ENCODE measurements around the gene CEP19.

CEP19 gene

DNA sequence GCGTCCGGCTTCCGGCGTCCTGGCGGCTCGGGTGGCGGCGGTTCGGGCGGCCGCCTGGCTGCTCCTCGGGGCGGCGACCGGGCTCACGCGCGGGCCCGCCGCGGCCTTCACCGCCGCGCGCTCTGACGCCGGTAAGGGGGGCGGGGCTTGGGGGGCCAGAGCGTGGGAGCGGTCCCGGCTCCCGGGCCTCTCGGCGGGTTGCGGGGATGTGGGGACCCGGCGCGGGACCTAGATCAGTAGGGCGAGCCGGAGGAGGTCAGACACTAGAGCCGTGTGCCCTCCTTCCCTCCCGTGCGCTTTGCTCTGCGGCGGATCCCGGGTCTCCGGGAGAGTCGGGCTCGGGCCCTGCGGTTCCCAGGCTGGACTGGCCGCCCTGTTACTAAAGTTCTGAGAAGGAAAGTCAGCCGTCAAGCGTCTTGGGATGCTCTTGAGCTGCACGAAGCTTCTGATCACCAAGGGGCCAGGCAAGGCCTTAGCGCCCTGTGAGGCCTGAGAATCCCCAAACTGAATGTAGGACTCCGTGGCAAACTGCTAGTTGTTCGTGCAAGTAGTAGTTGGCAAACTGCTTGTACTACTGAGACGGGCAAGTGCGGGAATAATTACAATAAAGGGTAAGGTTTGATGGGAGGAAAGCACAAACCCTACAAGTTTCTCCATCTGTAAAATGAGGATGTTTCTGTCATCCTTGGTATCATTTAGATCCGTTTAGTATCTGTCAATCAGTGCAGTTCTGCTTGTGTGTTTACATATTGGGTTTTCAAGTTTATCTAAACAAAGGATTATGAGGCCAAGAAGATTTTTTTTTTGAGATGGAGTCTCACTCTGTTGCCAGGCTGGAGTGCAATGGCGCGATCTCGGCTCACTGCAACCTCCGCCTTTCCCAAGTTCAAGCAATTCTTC, 714 bp upstream of the CEP19 start:
- in situ Hi-C loops (cut with MboI; ENCODE audit: low sequenced_read_pairs), result no loop called here

DNA sequence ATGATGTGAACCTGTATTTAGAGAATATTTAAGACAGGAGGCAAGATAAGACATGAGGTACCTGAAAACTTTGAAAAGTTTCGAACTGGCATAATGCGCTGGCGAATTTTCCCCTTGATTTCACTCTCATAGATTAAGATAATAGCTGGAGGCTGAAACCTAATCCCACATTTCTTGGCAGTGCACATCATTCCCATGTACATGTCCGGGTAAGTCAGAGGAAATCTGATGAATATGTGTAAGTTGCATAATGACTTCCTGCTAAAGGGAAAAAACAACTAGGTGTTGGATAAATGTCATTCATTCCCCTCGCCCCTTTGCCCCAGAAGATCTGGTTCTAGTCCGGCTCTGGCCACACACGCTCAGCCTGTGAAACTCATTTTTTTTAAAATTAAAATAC, 3.6 kb downstream of the CEP19 start:
- in situ Hi-C loops (cut with MboI; ENCODE audit: low sequenced_read_pairs), result no loop called here

DNA sequence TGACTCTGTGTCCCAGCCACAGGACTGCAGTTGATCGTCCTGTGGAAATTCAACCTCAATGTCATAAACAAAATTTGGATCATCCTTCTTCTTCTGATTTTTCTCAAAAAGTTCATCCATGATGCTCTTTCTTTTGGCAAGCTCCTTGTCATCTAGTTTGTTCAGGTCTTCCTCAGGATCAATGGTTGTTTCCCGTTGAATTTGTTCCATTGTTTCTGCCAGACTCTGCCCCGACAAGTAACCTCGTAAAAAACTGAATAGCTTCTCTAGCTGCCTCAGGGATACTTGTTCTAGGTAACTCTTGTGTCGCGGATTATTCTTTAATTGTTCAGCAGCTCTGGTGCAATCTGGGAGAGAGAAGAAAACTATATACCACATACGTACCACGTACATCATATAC, 4.5 kb downstream of the CEP19 start:
- in situ Hi-C loops (cut with MboI; ENCODE audit: low sequenced_read_pairs), result no loop called here

DNA sequence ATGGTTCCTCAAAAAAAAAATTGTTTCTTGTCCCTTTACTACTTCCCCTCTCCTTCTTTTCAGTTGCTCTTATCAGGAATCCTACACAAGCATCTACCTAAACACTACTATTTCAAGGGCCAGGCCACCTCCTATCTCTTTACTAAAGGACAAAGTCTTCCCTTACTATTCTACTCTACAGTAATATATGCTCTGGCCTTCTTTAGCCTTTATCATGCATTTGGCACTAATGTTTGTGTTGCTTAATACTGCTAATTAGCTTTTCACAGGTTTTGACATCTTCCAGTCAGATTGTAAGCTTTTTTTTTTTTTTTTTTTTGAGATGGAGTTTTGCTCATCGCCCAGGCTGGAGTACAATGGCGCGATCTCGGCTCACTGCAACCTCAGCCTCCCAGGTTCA, 5.3 kb downstream of the CEP19 start:
- in situ Hi-C loops (cut with MboI; ENCODE audit: low sequenced_read_pairs), result no loop called here

DNA sequence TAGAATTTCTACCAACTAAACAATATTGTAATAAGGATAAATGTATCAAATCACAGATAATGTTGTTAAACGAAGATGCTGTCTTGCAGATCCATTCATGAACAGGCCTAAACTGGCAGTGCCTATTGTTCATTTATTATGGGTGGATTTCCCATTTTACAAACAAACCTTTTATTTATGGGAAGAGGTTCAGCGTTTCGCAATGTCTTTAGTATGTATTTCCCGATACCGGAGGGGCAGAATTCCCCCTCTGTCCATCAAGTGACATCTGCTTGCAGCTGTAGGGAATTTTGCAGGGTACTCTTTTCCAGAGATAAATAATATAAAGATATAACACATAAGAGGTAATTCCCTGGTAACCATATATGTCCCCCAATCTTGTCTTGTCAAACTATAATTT, 5.7 kb downstream of the CEP19 start:
- in situ Hi-C loops (cut with MboI; ENCODE audit: low sequenced_read_pairs), result no loop called here

DNA sequence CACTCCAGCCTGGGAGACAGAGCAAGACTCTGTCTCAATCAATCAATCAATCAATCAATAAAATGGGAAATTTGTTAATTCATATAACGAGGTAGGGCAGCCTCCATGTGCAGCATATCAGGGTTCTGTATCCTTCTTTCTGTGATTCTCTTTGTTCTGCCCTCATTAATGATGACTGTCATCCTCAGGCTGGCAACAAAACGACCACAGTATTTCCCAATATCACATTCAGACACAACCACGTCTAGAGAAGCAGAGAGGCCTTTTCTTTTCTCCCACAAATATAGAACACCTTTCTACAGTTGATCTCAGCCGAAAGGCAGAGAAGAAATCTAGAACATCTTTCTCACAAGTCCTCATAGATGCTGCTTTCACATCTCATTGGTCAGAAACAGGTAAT, 11.2 kb downstream of the CEP19 start:
- in situ Hi-C loops (cut with MboI; ENCODE audit: low sequenced_read_pairs), result no loop called here

DNA sequence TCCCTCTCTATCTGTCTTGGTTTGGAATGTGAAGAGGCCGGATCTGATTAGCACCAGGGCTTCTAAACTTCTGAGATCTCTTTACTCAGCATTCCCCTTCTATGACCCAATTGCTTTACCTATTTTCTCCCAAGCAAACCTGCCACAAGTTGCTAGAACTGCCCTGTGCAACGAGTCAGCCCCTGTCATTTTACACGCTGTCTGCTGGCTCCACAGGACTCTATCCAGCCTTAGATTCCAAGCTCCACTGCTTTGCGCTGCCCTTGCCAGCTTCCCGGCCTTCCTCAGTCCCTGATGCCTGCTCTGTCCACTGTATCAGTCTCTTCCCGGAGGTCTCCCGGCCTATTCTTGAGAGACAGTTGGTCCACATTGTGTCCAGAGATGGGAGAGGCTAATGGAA, 12.3 kb downstream of the CEP19 start:
- in situ Hi-C loops (cut with MboI; ENCODE audit: low sequenced_read_pairs), result no loop called here

DNA sequence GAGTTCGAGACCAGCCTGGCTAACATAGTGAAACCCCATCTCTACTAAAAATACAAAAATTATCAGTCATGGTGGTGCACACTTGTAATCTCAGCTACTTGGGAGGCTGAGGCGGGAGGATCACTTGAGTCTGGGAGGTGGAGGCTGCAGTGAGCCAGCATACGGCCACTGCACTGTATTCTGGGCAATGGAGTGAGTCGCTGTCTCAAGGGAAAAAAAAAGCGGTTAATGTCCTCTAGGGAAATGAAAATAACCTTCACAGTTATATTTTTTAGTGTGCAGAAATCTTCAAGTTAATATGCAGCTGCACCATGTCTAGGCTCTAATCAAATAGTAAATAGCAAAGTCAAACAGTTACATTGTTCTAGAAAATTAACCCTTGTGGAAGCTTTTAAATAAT, 14.8 kb downstream of the CEP19 start:
- in situ Hi-C loops (cut with MboI; ENCODE audit: low sequenced_read_pairs), result no loop called here

DNA sequence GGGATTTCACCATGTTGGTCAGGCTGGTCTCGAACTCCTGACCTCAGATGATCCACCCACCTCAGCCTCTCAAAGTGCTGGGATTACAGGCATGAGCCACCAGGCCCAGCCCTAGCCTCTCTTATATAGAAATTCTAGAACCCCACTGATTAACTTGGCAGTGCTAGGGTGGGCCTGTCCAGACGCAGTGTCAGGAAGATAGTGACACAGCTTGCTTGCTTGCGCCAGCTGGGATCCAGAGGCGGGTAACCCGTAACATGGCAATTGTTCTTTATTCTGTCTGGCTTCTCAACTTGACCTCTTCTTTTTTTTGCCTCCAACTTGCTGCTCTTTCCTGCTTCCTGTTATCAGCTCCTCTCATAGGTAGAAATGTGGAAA, 16.2 kb downstream of the CEP19 start:
- in situ Hi-C loops (cut with MboI; ENCODE audit: low sequenced_read_pairs), result no loop called here

DNA sequence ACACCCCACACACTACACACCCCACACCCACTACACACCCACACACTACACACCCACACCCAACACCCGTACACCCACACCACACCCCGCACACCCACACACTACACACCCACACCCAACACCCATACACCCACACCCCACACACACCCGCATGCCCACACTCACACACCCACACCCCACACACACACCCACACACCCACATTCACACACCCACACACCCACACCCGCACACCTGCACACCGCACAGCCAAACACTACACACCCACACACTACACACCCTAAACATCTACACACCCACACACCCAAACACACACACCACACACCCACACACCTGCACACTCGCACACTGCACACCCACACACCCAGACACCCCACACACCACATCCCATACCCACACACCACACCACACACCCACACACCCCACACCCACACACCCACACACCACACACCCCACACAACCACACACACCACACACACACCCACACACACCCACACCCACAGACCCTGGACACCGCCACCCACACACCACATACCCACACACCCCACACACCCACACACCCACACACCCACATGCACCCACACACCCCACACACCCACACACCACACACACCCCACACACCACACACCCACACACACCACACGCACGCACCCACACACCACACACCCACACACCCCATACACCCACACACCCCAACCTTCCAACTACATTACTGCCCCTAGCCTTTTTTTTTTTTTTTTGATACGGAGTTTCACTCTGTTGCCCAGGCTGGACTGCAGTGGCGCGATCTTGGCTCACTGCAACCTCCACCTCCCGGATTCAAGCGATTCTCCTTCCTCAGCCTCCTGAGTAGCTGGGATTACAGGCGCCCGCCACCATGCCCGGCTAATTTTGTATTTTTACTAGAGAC, 16.9 kb downstream of the CEP19 start:
- in situ Hi-C loops (cut with MboI; ENCODE audit: low sequenced_read_pairs), result no loop called here

DNA sequence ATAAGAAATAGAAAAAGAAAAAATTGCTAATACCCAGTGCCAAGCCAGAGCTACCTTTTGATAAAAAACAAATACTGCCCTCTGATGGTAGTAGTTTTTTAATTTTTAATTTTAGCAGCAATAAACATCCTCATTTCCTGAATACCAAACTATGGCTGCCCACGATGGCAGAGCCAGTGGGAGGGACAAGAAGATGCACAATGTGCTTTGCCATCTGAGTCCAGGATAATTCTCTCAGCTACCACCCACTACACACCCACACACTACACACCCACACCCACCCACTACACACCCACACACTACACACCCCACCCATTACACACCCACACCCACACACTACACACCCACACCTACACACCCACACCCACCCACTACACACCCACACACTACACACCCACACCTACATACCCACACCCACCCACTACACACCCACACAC, 17.8 kb downstream of the CEP19 start:
- in situ Hi-C loops (cut with MboI; ENCODE audit: low sequenced_read_pairs), result no loop called here

DNA sequence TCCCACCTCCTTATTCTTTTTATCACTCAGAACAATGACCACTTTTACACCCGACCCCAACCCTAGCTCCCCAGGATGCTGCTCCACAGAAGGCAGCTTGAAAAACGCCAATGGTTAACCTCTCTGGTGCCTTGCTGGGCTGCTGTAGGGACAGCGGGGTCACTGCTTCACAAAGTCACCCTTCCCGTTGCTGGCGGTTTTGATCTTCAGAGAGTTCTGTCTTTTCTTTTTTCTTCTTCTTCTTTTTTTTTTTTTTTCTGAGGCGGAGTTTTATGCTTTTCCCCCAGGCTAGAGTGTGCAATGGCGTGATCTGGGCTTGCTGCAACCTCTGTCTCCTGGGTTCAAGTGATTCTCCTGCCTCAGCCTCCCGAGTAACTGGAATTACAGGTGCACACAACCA, 20.7 kb downstream of the CEP19 start:
- in situ Hi-C loops (cut with MboI; ENCODE audit: low sequenced_read_pairs), result no loop called here

DNA sequence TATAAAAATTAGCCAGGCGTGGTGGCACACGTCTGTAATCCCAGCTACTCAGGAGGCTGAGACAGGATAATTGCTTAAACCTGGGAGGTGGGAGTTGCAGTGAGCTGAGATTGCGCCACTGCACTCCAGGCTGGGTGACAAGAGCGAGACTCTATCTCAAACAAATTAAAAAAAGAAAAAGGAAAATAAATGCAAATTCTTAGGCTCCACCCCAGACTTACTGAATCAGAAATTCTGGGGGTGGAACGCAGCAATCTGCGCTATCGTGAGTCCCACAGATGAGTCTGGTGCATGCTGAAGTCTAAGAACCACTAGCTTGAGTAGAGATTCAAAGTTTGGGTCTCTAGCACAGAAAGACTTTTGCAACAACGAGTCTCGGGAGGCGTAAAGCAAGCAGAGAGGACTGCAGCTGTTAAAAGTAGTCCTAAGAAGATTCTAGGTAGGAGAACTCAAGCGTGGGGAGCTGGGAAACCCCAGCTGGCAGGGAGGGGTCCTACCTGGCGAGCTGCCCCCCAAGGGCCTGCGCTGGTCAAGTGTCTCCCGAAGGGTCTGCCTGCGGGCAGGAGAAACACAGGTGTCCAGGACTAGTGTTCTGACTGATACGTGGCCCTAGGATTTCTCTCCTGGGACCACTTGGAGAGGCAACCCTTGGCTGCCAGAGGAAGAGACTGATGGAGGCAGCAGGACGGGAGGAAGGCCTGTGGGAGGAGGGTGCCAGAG, 21.9 kb downstream of the CEP19 start:
- in situ Hi-C loops (cut with MboI; ENCODE audit: low sequenced_read_pairs), result loop anchor here (10.0 kb wide), 1 partner anchor 85 kb away; no protein-coding TSS in a partner anchor

DNA sequence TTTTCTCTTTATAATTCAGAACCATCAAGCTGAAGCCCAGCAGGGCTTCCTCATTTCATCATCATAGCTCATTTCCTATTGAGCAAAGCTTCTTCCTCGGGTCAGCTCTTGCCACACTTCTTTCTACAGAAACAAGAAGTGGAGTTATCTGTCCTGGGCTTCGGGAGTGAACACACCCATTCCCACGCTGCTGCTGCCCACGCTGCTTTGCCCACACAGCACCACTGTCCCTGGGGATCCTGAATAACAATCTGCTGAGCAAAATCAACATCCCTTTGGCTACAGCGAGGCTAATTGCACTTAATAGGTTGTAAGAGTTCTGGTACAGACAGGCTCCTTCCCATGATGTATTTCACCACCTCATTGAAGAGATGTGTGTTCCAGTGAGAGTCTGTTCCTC, 23.7 kb downstream of the CEP19 start:
- in situ Hi-C loops (cut with MboI; ENCODE audit: low sequenced_read_pairs), result loop anchor here (10.0 kb wide), 1 partner anchor 84 kb away; no protein-coding TSS in a partner anchor

DNA sequence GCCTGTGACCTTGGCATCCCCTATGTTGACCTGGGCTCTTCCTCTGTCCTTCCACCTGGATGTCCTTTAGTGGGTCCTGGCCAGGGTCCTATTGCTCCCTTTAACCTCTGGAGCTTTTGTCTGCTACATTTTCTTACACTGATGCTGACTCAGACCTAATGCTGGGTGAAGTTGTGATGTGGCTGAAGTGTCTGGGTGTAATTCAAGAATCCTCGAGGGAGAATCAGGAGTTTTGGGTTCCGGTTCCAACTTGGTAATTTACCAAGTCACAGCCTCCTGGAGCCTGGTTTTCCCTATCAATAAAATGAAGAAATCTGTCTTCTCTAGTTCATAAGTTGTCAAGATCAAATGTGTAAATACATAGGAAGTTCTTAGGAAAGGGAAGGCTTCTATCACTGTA, 25.6 kb downstream of the CEP19 start:
- in situ Hi-C loops (cut with MboI; ENCODE audit: low sequenced_read_pairs), result loop anchor here (10.0 kb wide), 1 partner anchor 82 kb away; no protein-coding TSS in a partner anchor

DNA sequence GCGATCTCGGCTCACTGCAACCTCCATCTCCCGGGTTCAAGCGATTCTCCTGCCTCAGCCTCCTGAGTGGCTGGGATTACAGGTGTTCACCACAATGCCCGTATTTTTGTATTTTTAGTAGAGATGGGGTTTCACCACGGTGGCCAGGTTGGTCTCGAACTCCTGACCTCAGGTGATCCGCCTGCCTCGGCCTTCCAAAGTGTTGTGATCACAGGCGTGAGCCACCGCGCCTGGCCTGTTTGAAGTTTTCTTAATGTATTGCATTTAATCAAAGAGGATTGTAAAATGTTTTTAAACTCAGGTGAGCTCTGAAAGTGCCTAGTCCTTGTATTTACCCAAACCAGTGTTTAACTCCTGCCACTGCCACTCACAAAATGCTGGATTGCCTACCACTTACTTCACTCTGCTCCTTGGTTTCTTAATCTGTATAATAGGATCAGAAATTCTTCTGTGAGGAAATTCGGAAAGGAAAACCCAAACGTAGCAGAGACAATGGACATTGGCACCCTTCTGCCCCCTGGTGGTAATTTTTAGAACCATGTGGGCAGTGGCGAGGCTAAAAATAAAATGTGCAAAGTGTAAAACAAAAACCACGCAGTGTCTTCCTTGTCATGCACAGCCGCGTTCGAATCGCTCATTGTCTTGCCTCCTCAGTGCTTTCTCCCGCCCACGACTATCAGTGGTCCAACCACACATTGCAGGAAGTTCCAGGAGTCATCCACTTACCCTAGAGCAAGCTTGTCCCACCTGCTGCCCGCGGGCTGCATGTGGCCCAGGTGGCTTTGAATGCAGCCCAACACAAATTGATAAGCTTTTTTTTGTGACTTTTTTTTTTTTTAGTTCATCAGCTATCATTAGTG, 27.3 kb downstream of the CEP19 start:
- in situ Hi-C loops (cut with MboI; ENCODE audit: low sequenced_read_pairs), result loop anchor here (10.0 kb wide), 1 partner anchor 80 kb away; no protein-coding TSS in a partner anchor

DNA sequence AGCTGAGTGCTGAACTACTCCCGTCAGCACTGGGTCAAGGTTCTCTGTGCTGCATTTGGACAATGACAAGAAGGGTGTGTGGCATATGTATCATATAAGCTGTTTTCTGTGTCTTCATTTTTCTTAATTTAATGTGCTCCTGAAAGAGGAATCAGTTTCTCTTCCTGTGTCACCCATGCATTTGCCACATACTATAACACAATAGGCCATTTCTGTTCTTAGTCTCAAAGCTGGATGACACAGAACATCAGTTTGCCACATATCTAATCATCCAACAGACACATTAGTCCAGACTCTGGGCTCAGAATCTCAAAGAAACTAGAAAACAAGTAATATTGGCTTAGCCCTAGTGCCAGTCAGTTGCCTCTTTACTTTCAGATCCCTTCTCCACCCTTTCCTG, 34.1 kb downstream of the CEP19 start:
- in situ Hi-C loops (cut with MboI; ENCODE audit: low sequenced_read_pairs), result no loop called here

DNA sequence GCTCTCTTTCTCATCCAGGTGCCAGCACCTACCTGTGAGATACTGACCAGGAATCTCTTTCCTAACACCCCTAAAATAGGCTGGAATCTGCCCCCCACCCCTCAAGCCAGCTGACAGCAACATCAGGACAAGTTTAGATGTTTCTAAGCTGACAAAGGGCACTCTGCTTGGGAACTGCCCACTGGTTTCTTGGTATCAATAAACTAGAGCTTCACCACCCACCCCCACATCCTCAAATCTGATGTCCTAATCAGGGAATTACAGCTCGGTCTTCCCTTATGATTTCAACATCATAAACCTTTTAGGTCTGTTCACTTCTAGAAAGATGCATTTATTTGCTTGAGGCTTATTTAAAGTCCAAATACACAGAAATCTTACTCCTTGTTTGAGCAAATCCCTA, 34.7 kb downstream of the CEP19 start:
- in situ Hi-C loops (cut with MboI; ENCODE audit: low sequenced_read_pairs), result no loop called here

DNA sequence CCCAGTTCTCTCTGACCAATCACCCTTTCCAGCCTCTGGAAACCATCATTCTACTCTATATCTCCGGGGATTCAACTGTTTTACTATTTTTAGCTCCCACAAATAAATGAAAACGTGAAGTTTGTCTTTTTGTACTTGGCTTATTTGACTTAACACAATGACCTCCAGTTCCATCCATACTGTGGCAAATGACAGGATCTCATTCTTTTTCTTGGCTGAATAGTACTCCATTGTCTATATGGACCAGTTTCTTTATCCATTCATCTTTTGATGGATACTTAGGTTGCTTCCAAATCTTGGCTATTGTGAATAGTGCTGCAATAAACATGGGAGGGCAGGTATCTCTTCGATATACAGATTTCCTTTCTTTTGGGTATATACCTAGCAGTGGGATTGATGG, 38.4 kb downstream of the CEP19 start:
- in situ Hi-C loops (cut with MboI; ENCODE audit: low sequenced_read_pairs), result no loop called here

DNA sequence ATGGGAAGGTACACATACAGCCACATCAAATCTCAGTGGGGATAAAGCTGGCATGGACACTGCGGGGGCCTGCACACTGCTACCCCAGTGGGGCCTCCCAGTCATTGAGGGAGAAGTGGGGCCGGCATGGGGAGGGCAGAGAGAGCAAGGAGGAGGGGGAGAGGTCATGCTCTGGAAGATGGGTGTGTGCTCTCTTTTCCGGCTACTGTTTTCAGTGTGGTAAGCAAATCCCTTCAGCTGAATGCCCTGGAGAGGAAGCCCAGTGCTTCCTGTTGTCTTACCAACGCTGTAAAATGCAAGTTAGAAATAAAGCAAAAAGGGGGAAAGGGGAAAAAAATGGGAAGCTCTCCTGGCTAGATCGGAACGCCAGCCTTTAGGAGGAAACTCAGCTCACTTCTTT, 41.7 kb downstream of the CEP19 start:
- in situ Hi-C loops (cut with MboI; ENCODE audit: low sequenced_read_pairs), result no loop called here
